HEK293 (cell line): Measurements from ENCODE around the gene USF1.

ENCODE experiments used
- CTCF ChIA-PET: fragments of 350-600 bp; formaldehyde crosslinking; extraction: SDS; loops from one replicate; lab custom pipeline; 2021; ENCODE audit warnings: antibody characterized with exemption; lab: Yijun Ruan, JAX
- POLR2A ChIA-PET: fragments of 300-600 bp; formaldehyde crosslinking; extraction: SDS; loops from one replicate; lab custom pipeline; 2020; ENCODE audit warnings: antibody characterized with exemption, inconsistent platforms; lab: Yijun Ruan, JAX
- H3K27ac ChIP-seq: fragments of 200-500 bp; sonication (Bioruptor generic); 2 replicates; pipeline ENCODE4 v1.5.1; 2014; ENCODE audit warnings: low read depth, low read length, control low read depth, inconsistent platforms; ENCODE audit errors: extremely low read depth
- H3K36me3 ChIP-seq, 2 experiments: fragments of 200-500 bp in 1 of 2; sonication (Bioruptor generic) in 1 of 2; 1 replicate in 1 of 2; 2 replicates in 1 of 2; pipeline ENCODE4 v1.5.1; 2014 to 2017; ENCODE audit warnings: inconsistent platforms in 2 of 2, low read length in 2 of 2; ENCODE audit not compliant: control insufficient read depth in 2 of 2, insufficient read depth in 1 of 2
- H3K4me1 ChIP-seq: fragments of 200-500 bp; sonication (Bioruptor generic); 2 replicates; pipeline ENCODE4 v1.5.1; 2014; ENCODE audit warnings: mild to moderate bottlenecking, low read length, inconsistent platforms; ENCODE audit not compliant: control insufficient read depth, insufficient read depth
- H3K4me3 ChIP-seq: 2 replicates; pipeline ENCODE4 v1.5.1; 2011; ENCODE audit warnings: low read depth, mild to moderate bottlenecking, control low read depth, low read length, moderate library complexity
- H3K9me3 ChIP-seq: fragments of 200-500 bp; sonication (Bioruptor generic); 2 replicates; pipeline ENCODE4 v1.5.1; 2014; ENCODE audit warnings: low read depth, low read length, inconsistent platforms; ENCODE audit not compliant: control insufficient read depth, insufficient read depth
- GLIS2 ChIP-seq: fragments of 450-650 bp; formaldehyde crosslinking; IDR thresholded peaks from 2 replicates; pipeline ENCODE4 v1.5.1; 2016; ENCODE audit warnings: missing biosample characterization, missing genetic modification characterization
- HOXA7 ChIP-seq: sonication (generic); formaldehyde crosslinking; IDR thresholded peaks from 2 replicates; pipeline ENCODE4 v1.8.1; 2022; ENCODE audit warnings: missing genetic modification reagents, borderline replicate concordance
- SETDB1 ChIP-seq: IDR thresholded peaks from one replicate; pipeline ENCODE4 v1.6.1; 2017; ENCODE audit warnings: mild to moderate bottlenecking, low read length, moderate library complexity, mixed read lengths; ENCODE audit not compliant: insufficient read length
- ZFHX2 ChIP-seq: fragments of 450-650 bp; formaldehyde crosslinking; conservative IDR thresholded peaks from 2 replicates; pipeline ENCODE4 v1.5.1; 2016; ENCODE audit warnings: missing biosample characterization, missing genetic modification characterization
- ZFP3 ChIP-seq: fragments of 450-650 bp; formaldehyde crosslinking; IDR thresholded peaks from 2 replicates; pipeline ENCODE4 v1.5.1; 2016; ENCODE audit warnings: low read depth, missing biosample characterization, missing genetic modification characterization
- ZNF311 ChIP-seq: fragments of 450-650 bp; formaldehyde crosslinking; IDR thresholded peaks from 2 replicates; pipeline ENCODE4 v1.5.1; 2017; ENCODE audit warnings: missing biosample characterization, missing genetic modification characterization, borderline replicate concordance
- ZNF473 ChIP-seq: fragments of 450-650 bp; formaldehyde crosslinking; IDR thresholded peaks from 2 replicates; pipeline ENCODE4 v1.5.1; 2017; ENCODE audit warnings: missing biosample characterization, missing genetic modification characterization
- ZNF548 ChIP-seq: fragments of 450-650 bp; formaldehyde crosslinking; IDR thresholded peaks from 2 replicates; pipeline ENCODE4 v1.5.1; 2016; ENCODE audit warnings: missing biosample characterization, missing genetic modification characterization
- ZNF600 ChIP-seq: fragments of 450-650 bp; formaldehyde crosslinking; IDR thresholded peaks from 2 replicates; pipeline ENCODE4 v1.5.1; 2016; ENCODE audit warnings: missing biosample characterization, missing genetic modification characterization
- ZNF621 ChIP-seq: fragments of 450-650 bp; formaldehyde crosslinking; IDR thresholded peaks from 2 replicates; pipeline ENCODE4 v1.5.1; 2017; ENCODE audit warnings: missing biosample characterization, missing genetic modification characterization
- TF ChIP-seq, protein P1 (sequence below): fragments of 450-650 bp; formaldehyde crosslinking; IDR thresholded peaks from 2 replicates; pipeline ENCODE4 v1.5.1; 2016; ENCODE audit warnings: missing biosample characterization, missing genetic modification characterization
- TF ChIP-seq, protein P2 (sequence below): fragments of 450-650 bp; formaldehyde crosslinking; IDR thresholded peaks from 2 replicates; pipeline ENCODE4 v1.5.1; 2016; ENCODE audit warnings: missing biosample characterization, missing genetic modification characterization
- TF ChIP-seq, protein P3 (sequence below): fragments of 450-650 bp; formaldehyde crosslinking; IDR thresholded peaks from 2 replicates; pipeline ENCODE4 v1.5.1; 2016; ENCODE audit warnings: missing biosample characterization, missing genetic modification characterization
- TF ChIP-seq, protein P4 (sequence below): fragments of 450-650 bp; formaldehyde crosslinking; IDR thresholded peaks from 2 replicates; pipeline ENCODE4 v1.5.1; 2016; ENCODE audit warnings: missing biosample characterization, missing genetic modification characterization
- TF ChIP-seq, protein P5 (sequence below): fragments of 450-650 bp; formaldehyde crosslinking; IDR thresholded peaks from 2 replicates; pipeline ENCODE4 v1.5.1; 2016; ENCODE audit warnings: missing biosample characterization, missing genetic modification characterization
- TF ChIP-seq, protein P6 (sequence below): fragments of 450-650 bp; formaldehyde crosslinking; IDR thresholded peaks from 2 replicates; pipeline ENCODE4 v1.5.1; 2016; ENCODE audit warnings: missing biosample characterization, missing genetic modification characterization
- TF ChIP-seq, protein P7 (sequence below): fragments of 450-650 bp; formaldehyde crosslinking; IDR thresholded peaks from 2 replicates; pipeline ENCODE4 v1.5.1; 2017; ENCODE audit warnings: missing biosample characterization, missing genetic modification characterization
- TF ChIP-seq, protein P8 (sequence below): fragments of 450-650 bp; formaldehyde crosslinking; IDR thresholded peaks from 2 replicates; pipeline ENCODE4 v1.5.1; 2017; ENCODE audit warnings: missing biosample characterization, missing genetic modification characterization
- TF ChIP-seq, protein P9 (sequence below): fragments of 450-650 bp; formaldehyde crosslinking; IDR thresholded peaks from 2 replicates; pipeline ENCODE4 v1.5.1; 2017; ENCODE audit warnings: missing biosample characterization, missing genetic modification characterization

The USF1 gene

DNA sequence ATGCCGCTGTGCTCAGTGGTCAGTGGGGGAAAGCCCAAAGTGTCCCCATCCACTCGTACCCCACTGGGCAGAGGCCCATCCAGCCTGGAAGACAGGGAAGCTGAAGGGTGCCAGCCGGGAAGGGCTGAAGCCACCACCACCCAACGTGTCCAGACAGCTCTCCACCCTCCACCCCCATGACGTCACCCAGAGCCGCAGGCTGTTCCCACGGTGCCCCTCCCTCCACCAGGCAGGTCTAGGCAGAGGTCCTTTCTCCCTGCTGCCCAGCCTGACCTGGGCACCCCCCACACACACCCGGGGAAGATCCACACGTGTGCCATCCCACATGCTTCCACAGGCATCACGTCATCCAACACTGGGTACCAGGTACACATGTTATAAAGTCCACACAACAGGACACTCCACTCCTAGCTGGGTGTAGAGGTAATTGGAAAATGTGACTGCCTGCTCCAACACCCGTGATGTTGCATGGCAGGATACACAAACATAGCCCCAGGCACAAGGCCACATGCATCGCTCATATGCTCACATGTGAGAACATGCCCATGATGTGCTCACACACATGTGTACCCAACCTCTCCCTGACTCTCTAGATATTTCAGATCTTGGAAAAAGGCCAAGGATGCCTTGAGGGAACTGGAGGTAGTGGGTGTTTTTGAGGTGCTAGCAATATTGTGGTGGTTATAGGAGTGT lies 29.0 kb upstream of the USF1 start:
- H3K36me3 ChIP-seq: peaks cover 0 to 13% of the 10 kb centered on the region in 2 experiments; a peak in 1 of 3 replicates
- CTCF ChIA-PET: interaction anchor here (0.7 to 6.1 kb wide), 2 partner anchors 22 to 48 kb away, joined by 3 to 56 read pairs; partner anchors contain the start of gene KLHDC9
- no peaks in the 10 kb centered on the region for H3K4me1 ChIP-seq
- H3K9me3 ChIP-seq: no peaks in the 10 kb centered on the region
- peak overlapping the region; percentile 33; the same call in 1 of the 2 replicates for H3K27ac ChIP-seq
- POLR2A ChIA-PET: interaction anchor here (0.9 kb wide), 1 partner anchor 53 kb away, joined by 3 read pairs; no protein-coding TSS in a partner anchor
- H3K4me3 ChIP-seq: peak overlapping the region; percentile 39
- TF ChIP-seq ZFP3 (no peak), ZNF621 (tag by site-specific recombination) (no peak), HOXA7 (no peak), ZNF473 (tag by site-specific recombination) (no peak), SETDB1 (no peak), ZNF600 (tag by site-specific recombination) (no peak), ZFHX2 (tag by site-specific recombination) (peak; percentile 59), ZNF548 (tag by site-specific recombination) (no peak), ZNF311 (tag by site-specific recombination) (no peak), GLIS2 (tag by site-specific recombination) (peak; percentile 45)
- TF ChIP-seq, protein P1, sequence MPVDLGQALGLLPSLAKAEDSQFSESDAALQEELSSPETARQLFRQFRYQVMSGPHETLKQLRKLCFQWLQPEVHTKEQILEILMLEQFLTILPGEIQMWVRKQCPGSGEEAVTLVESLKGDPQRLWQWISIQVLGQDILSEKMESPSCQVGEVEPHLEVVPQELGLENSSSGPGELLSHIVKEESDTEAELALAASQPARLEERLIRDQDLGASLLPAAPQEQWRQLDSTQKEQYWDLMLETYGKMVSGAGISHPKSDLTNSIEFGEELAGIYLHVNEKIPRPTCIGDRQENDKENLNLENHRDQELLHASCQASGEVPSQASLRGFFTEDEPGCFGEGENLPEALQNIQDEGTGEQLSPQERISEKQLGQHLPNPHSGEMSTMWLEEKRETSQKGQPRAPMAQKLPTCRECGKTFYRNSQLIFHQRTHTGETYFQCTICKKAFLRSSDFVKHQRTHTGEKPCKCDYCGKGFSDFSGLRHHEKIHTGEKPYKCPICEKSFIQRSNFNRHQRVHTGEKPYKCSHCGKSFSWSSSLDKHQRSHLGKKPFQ: no peak
- TF ChIP-seq, protein P2, sequence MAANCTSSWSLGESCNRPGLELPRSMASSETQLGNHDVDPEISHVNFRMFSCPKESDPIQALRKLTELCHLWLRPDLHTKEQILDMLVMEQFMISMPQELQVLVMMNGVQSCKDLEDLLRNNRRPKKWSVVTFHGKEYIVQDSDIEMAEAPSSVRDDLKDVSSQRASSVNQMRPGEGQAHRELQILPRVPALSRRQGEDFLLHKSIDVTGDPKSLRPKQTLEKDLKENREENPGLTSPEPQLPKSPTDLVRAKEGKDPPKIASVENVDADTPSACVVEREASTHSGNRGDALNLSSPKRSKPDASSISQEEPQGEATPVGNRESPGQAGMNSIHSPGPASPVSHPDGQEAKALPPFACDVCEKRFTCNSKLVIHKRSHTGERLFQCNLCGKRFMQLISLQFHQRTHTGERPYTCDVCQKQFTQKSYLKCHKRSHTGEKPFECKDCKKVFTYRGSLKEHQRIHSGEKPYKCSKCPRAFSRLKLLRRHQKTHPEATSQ: no peak
- TF ChIP-seq, protein P3, sequence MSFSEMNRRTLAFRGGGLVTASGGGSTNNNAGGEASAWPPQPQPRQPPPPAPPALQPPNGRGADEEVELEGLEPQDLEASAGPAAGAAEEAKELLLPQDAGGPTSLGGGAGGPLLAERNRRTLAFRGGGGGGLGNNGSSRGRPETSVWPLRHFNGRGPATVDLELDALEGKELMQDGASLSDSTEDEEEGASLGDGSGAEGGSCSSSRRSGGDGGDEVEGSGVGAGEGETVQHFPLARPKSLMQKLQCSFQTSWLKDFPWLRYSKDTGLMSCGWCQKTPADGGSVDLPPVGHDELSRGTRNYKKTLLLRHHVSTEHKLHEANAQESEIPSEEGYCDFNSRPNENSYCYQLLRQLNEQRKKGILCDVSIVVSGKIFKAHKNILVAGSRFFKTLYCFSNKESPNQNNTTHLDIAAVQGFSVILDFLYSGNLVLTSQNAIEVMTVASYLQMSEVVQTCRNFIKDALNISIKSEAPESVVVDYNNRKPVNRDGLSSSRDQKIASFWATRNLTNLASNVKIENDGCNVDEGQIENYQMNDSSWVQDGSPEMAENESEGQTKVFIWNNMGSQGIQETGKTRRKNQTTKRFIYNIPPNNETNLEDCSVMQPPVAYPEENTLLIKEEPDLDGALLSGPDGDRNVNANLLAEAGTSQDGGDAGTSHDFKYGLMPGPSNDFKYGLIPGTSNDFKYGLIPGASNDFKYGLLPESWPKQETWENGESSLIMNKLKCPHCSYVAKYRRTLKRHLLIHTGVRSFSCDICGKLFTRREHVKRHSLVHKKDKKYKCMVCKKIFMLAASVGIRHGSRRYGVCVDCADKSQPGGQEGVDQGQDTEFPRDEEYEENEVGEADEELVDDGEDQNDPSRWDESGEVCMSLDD (tag by site-specific recombination): no peak
- TF ChIP-seq, protein P4, sequence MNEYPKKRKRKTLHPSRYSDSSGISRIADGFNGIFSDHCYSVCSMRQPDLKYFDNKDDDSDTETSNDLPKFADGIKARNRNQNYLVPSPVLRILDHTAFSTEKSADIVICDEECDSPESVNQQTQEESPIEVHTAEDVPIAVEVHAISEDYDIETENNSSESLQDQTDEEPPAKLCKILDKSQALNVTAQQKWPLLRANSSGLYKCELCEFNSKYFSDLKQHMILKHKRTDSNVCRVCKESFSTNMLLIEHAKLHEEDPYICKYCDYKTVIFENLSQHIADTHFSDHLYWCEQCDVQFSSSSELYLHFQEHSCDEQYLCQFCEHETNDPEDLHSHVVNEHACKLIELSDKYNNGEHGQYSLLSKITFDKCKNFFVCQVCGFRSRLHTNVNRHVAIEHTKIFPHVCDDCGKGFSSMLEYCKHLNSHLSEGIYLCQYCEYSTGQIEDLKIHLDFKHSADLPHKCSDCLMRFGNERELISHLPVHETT: 0 out of 2 replicates have a peak, but pooled peaks have one; percentile 34
- TF ChIP-seq, protein P5, sequence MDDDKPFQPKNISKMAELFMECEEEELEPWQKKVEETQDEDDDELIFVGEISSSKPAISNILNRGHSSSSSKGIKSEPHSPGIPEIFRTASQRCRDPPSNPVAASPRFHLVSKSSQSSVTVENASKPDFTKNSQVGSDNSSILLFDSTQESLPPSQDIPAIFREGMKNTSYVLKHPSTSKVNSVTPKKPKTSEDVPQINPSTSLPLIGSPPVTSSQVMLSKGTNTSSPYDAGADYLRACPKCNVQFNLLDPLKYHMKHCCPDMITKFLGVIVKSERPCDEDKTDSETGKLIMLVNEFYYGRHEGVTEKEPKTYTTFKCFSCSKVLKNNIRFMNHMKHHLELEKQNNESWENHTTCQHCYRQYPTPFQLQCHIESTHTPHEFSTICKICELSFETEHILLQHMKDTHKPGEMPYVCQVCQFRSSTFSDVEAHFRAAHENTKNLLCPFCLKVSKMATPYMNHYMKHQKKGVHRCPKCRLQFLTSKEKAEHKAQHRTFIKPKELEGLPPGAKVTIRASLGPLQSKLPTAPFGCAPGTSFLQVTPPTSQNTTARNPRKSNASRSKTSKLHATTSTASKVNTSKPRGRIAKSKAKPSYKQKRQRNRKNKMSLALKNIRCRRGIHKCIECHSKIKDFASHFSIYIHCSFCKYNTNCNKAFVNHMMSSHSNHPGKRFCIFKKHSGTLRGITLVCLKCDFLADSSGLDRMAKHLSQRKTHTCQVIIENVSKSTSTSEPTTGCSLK (tag by site-specific recombination): no peak
- TF ChIP-seq, protein P6, sequence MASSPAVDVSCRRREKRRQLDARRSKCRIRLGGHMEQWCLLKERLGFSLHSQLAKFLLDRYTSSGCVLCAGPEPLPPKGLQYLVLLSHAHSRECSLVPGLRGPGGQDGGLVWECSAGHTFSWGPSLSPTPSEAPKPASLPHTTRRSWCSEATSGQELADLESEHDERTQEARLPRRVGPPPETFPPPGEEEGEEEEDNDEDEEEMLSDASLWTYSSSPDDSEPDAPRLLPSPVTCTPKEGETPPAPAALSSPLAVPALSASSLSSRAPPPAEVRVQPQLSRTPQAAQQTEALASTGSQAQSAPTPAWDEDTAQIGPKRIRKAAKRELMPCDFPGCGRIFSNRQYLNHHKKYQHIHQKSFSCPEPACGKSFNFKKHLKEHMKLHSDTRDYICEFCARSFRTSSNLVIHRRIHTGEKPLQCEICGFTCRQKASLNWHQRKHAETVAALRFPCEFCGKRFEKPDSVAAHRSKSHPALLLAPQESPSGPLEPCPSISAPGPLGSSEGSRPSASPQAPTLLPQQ (tag by site-specific recombination): peak; percentile 58
- TF ChIP-seq, protein P7, sequence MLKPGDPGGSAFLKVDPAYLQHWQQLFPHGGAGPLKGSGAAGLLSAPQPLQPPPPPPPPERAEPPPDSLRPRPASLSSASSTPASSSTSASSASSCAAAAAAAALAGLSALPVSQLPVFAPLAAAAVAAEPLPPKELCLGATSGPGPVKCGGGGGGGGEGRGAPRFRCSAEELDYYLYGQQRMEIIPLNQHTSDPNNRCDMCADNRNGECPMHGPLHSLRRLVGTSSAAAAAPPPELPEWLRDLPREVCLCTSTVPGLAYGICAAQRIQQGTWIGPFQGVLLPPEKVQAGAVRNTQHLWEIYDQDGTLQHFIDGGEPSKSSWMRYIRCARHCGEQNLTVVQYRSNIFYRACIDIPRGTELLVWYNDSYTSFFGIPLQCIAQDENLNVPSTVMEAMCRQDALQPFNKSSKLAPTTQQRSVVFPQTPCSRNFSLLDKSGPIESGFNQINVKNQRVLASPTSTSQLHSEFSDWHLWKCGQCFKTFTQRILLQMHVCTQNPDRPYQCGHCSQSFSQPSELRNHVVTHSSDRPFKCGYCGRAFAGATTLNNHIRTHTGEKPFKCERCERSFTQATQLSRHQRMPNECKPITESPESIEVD: no peak
- TF ChIP-seq, protein P8, sequence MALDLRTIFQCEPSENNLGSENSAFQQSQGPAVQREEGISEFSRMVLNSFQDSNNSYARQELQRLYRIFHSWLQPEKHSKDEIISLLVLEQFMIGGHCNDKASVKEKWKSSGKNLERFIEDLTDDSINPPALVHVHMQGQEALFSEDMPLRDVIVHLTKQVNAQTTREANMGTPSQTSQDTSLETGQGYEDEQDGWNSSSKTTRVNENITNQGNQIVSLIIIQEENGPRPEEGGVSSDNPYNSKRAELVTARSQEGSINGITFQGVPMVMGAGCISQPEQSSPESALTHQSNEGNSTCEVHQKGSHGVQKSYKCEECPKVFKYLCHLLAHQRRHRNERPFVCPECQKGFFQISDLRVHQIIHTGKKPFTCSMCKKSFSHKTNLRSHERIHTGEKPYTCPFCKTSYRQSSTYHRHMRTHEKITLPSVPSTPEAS (tag by site-specific recombination): no peak
- TF ChIP-seq, protein P9, sequence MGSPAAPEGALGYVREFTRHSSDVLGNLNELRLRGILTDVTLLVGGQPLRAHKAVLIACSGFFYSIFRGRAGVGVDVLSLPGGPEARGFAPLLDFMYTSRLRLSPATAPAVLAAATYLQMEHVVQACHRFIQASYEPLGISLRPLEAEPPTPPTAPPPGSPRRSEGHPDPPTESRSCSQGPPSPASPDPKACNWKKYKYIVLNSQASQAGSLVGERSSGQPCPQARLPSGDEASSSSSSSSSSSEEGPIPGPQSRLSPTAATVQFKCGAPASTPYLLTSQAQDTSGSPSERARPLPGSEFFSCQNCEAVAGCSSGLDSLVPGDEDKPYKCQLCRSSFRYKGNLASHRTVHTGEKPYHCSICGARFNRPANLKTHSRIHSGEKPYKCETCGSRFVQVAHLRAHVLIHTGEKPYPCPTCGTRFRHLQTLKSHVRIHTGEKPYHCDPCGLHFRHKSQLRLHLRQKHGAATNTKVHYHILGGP (tag by site-specific recombination): no peak
